ENCODE results near the gene HSD11B1. TPM values are rescaled to one million over a fixed set of nuclear protein-coding genes. Genes with fewer than 3 reads are reported as not detected.

The HSD11B1 gene
- polyA plus RNA-seq, 1 donor from 2014 or later = not detected

DNA sequence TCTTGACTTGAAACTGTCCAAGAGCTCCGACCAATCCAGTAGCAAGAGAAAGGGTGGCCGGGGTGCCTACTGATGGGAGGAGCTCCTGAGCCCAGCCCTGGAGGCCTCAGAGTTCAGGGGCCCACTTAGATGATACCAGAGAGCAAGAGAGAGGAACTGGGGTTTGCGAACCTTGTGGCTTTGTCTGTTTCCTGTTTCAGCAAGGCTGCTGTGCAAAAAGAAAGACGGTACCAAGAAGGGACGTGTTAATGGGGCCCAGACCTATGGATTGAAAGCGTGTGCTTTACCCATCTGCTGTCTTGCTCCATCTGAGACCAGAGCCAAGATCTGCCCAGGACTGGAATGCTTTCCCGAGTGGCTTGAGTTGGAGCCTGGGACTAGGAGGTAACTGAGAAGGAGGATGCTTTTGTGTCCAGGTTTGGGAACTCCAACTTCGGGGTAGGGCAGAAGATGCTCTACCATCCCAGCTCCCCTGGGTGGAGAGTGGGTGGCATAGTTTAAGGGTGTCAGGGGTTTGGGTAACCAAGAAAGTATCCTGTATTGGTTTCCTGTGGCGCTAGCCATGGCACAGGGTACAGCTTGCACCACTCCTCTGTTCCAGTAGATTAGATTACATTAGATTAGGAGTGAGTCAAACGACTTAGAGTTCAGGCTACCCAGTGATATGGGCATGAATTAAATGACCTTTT is 51.4 kb downstream of the HSD11B1 start, which contains the start of gene TRAF3IP3:
Gene TRAF3IP3, plus strand, starts transcription at position 128 of the 689 bp plus-strand sequence. CDS start 3,987 bp downstream, outside the sequence.
- Histone ChIP-seq H3K9me2 (ENCODE audit: insufficient read depth, low read length) (no peaks in the 10 kb centered on the region), H3K27me3 (ENCODE audit: insufficient read depth, low read depth, low read length) (no peaks in the 10 kb centered on the region), H2AFZ (ENCODE audit: low read depth, low read length) (no peak within 1 kb of the TSS), H3K79me2 (replicated peaks; ENCODE audit: insufficient read depth, low read length) (no peaks in the 10 kb centered on the region), H3K4me2 (ENCODE audit: low read length) (no peak within 1 kb of the TSS), H3K36me3 (ENCODE audit: insufficient read depth, low read length) (no peaks in the 10 kb centered on the region), H3F3A (ENCODE audit: insufficient read depth, low read length, poor library complexity, severe bottlenecking) (no peaks in the 10 kb centered on the region), H4K20me1 (ENCODE audit: insufficient read depth) (no peaks in the 10 kb centered on the region), H3K9me3 (ENCODE audit: low read length) (no peaks in the 10 kb centered on the region), H3K4me3 (ENCODE audit: low read length) (no peak within 1 kb of the TSS), H3K9ac (ENCODE audit: low read length) (no peak within 1 kb of the TSS), H3K27ac (ENCODE audit: low read length) (no peak within 1 kb of the TSS)
- no peak for TF ChIP-seq RAD21 (conservative IDR thresholded peaks at IDR 0.05)

GRCh38 chr1:209756615-209757445 is 52.2 kb downstream of the HSD11B1 start:
- TF ChIP-seq EP300 (conservative IDR thresholded peaks at IDR 0.05; ENCODE audit: poor library complexity, severe bottlenecking) = no peak
- Histone ChIP-seq H2AFZ (ENCODE audit: low read depth, low read length) (no peak overlapping the region), H3K27ac (ENCODE audit: low read length) (no peak overlapping the region), H3K4me3 (ENCODE audit: low read length) (no peak overlapping the region), H3K9ac (ENCODE audit: low read length) (no peak overlapping the region), H3F3A (ENCODE audit: insufficient read depth, low read length, poor library complexity, severe bottlenecking) (no peaks in the 10 kb centered on the region), H3K36me3 (ENCODE audit: insufficient read depth, low read length) (no peaks in the 10 kb centered on the region), H3K27me3 (ENCODE audit: insufficient read depth, low read depth, low read length) (no peaks in the 10 kb centered on the region), H4K20me1 (ENCODE audit: insufficient read depth) (no peaks in the 10 kb centered on the region), H3K4me2 (ENCODE audit: low read length) (no peak overlapping the region), H3K9me3 (ENCODE audit: low read length) (no peaks in the 10 kb centered on the region), H3K9me2 (ENCODE audit: insufficient read depth, low read length) (no peaks in the 10 kb centered on the region), H3K79me2 (replicated peaks; ENCODE audit: insufficient read depth, low read length) (no peaks in the 10 kb centered on the region)

- Histone ChIP-seq H3K4me3 (ENCODE audit: low read length) (no peak overlapping the region), H3K27ac (ENCODE audit: low read length) (no peak overlapping the region), H3K27me3 (ENCODE audit: insufficient read depth, low read depth, low read length) (no peaks in the 10 kb centered on the region), H3K79me2 (replicated peaks; ENCODE audit: insufficient read depth, low read length) (no peaks in the 10 kb centered on the region), H2AFZ (ENCODE audit: low read depth, low read length) (no peak overlapping the region), H3K36me3 (ENCODE audit: insufficient read depth, low read length) (no peaks in the 10 kb centered on the region), H3K9me3 (ENCODE audit: low read length) (no peaks in the 10 kb centered on the region), H3K4me2 (ENCODE audit: low read length) (no peak overlapping the region), H3K9me2 (ENCODE audit: insufficient read depth, low read length) (no peaks in the 10 kb centered on the region), H3F3A (ENCODE audit: insufficient read depth, low read length, poor library complexity, severe bottlenecking) (no peaks in the 10 kb centered on the region), H3K9ac (ENCODE audit: low read length) (no peak overlapping the region), H4K20me1 (ENCODE audit: insufficient read depth) (no peaks in the 10 kb centered on the region)
- TF ChIP-seq EP300 (conservative IDR thresholded peaks at IDR 0.05; ENCODE audit: poor library complexity, severe bottlenecking) (no peak), MXI1 (conservative IDR thresholded peaks at IDR 0.05; ENCODE audit: poor library complexity, severe bottlenecking) (no peak), SMC3 (conservative IDR thresholded peaks at IDR 0.05; ENCODE audit: poor library complexity) (no peak), CTCF (IDR thresholded peaks at IDR 0.05; ENCODE audit: poor library complexity, severe bottlenecking) (no peak), EZH2 (IDR thresholded peaks at IDR 0.05; ENCODE audit: borderline replicate concordance, insufficient read depth, low read length, poor library complexity, severe bottlenecking) (no peak), REST (IDR thresholded peaks at IDR 0.05; ENCODE audit: borderline replicate concordance) (no peak)
Observed at GRCh38 chr1:209758400-209758799, 53.8 kb downstream of the HSD11B1 start.
